OCI-LY3 (cell line): ENCODE data around the gene TUBGCP5.

Experiments
- H2AFZ ChIP-seq: fragments of 200-600, 300-600 bp; shearing (Covaris generic); 2 replicates; pipeline ENCODE4 v1.6.0; 2014; ENCODE audit warnings: antibody characterized with exemption, low read depth, low read length
- H3K27ac ChIP-seq: fragments of 200-600, 300-600 bp; sonication (generic); 2 replicates; pipeline ENCODE4 v1.5.1; 2014; ENCODE audit warnings: mild to moderate bottlenecking, low read length, moderate library complexity, mixed read lengths
- H3K27me3 ChIP-seq: fragments of 200-600, 300-600 bp; sonication (generic); 2 replicates; pipeline ENCODE4 v1.6.1; 2014; ENCODE audit warnings: low read depth, low read length, mixed read lengths
- H3K36me3 ChIP-seq: fragments of 200-600, 300-600 bp; sonication (generic); replicated peaks from 2 replicates; pipeline ENCODE3; 2014; ENCODE audit warnings: low read depth, low read length, mixed read lengths
- H3K4me1 ChIP-seq: fragments of 300-600, 200-600 bp; sonication (generic); 2 replicates; pipeline ENCODE4 v1.6.1; 2014; ENCODE audit warnings: low read length, mixed read lengths
- H3K4me2 ChIP-seq: fragments of 200-600, 300-600 bp; sonication (generic); 2 replicates; pipeline ENCODE4 v1.6.1; 2014; ENCODE audit warnings: low read length, mixed read lengths
- H3K4me3 ChIP-seq: fragments of 300-600, 200-600 bp; sonication (generic); 2 replicates; pipeline ENCODE4 v1.5.1; 2014; ENCODE audit warnings: antibody characterized with exemption, mild to moderate bottlenecking, low read length, moderate library complexity
- H3K79me2 ChIP-seq: fragments of 300-600, 200-600 bp; shearing (Covaris generic); 2 replicates; pipeline ENCODE4 v1.6.1; 2014; ENCODE audit warnings: mild to moderate bottlenecking, low read length, mixed read lengths
- H3K9ac ChIP-seq: fragments of 300-600, 200-600 bp; shearing (Covaris generic); 2 replicates; pipeline ENCODE4 v1.6.0; 2014; ENCODE audit warnings: mild to moderate bottlenecking, low read length, moderate library complexity
- H3K9me3 ChIP-seq: fragments of 200-600, 300-600 bp; shearing (Covaris generic); 2 replicates; pipeline ENCODE4 v1.6.1; 2014; ENCODE audit warnings: low read length, mixed read lengths; ENCODE audit not compliant: insufficient read depth
- H4K20me1 ChIP-seq: fragments of 200-600, 300-600 bp; sonication (generic); 2 replicates; pipeline ENCODE4 v1.6.1; 2016; ENCODE audit warnings: low read length, mixed read lengths; ENCODE audit not compliant: insufficient read depth
- EZH2phosphoT487 ChIP-seq: fragments of 200-600 bp; shearing (Covaris generic); IDR thresholded peaks from 2 replicates; pipeline ENCODE4 v1.6.1; 2018; ENCODE audit warnings: antibody characterized with exemption, mixed run types, low read depth
- TF ChIP-seq, protein P1 (sequence below): fragments of 200-600, 300-600 bp; sonication (generic); IDR thresholded peaks from 2 replicates; pipeline ENCODE4 v1.5.1; 2014; ENCODE audit warnings: antibody characterized with exemption, low read length, low read depth

Gene TUBGCP5

DNA sequence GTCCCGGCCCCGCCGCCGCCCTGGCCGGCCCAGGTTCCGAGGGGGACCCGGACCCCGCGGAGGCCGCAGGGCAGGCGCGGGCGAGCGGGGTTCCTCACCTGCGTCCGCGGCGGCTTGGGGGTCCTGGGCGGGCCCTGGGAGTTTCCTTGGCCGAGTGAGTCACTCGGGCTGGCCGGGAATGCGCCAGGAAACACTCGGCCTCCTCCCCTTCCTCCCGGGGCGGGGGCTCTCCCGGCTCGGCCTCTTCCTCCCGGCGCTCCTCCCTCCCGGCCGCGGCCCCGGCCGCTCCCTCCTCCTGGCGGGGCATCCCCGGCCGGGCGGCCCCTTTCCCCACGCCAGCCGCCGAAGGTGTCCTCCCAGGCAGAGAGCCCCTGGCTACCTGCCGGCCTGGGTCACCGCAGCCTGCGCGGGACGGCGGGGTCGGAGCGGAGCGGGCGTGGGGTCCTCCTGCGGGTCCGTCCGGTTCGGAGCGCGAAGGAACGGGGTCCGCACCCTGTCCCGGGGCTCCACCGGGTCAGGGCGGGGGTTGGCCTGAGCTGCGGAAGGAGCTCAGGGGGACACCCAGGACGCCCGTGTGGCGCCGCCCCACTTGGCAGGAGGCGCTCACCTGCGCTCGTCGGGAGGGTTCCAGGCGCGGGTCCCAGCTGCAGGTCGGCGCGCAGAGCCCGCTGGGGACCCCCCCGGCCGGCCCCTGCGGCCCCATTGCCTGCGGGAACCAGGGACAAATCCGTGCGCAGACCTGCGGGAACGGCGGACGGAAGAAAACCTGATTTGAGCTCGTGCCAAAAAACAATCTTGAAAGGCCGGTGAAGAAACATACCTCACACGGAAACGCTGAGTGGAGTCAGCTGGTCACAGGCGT is 58.9 kb downstream of the TUBGCP5 start, which contains the start of gene CYFIP1:
TSS of gene CYFIP1 (minus strand) at position 180 of the 862 bp plus-strand sequence. CDS start 33,083 bp downstream, outside the sequence.
- Histone ChIP-seq H3K27ac (no peak within 1 kb of the TSS), H3K79me2 (no peaks in the 10 kb centered on the region; the same call in none of the 2 replicates), H4K20me1 (peaks cover 7% of the 10 kb centered on the region)

GRCh38 chr15:22979238-22980188 is 59.9 kb downstream of the TUBGCP5 start:
- Histone ChIP-seq H2AFZ (peak overlapping the region; percentile 78), H3K27me3 (peaks cover 4% of the 10 kb centered on the region; the same call in 1 of the 2 replicates), H3K4me3 (peak overlapping the region; percentile 84), H3K4me2 (peak overlapping the region; percentile 89), H4K20me1 (peaks cover 7% of the 10 kb centered on the region), H3K9ac (peak overlapping the region; percentile 74), H3K79me2 (no peaks in the 10 kb centered on the region; the same call in none of the 2 replicates), H3K27ac (no peak overlapping the region), H3K36me3 (no peaks in the 10 kb centered on the region), H3K4me1 (peaks cover 12% of the 10 kb centered on the region), H3K9me3 (no peaks in the 10 kb centered on the region)
- TF ChIP-seq EZH2phosphoT487: no peak
- TF ChIP-seq, protein P1, sequence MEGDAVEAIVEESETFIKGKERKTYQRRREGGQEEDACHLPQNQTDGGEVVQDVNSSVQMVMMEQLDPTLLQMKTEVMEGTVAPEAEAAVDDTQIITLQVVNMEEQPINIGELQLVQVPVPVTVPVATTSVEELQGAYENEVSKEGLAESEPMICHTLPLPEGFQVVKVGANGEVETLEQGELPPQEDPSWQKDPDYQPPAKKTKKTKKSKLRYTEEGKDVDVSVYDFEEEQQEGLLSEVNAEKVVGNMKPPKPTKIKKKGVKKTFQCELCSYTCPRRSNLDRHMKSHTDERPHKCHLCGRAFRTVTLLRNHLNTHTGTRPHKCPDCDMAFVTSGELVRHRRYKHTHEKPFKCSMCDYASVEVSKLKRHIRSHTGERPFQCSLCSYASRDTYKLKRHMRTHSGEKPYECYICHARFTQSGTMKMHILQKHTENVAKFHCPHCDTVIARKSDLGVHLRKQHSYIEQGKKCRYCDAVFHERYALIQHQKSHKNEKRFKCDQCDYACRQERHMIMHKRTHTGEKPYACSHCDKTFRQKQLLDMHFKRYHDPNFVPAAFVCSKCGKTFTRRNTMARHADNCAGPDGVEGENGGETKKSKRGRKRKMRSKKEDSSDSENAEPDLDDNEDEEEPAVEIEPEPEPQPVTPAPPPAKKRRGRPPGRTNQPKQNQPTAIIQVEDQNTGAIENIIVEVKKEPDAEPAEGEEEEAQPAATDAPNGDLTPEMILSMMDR: no peak

More for the DNA sequence above, 58.9 kb downstream of the TUBGCP5 start, which contains the start of gene CYFIP1:
- H3K9ac ChIP-seq: peak within 1 kb of the TSS; percentile 74
- peaks cover 4% of the 10 kb centered on the region; the same call in 1 of the 2 replicates for H3K27me3 ChIP-seq
- no peaks in the 10 kb centered on the region for H3K9me3 ChIP-seq
- no peak for TF ChIP-seq EZH2phosphoT487
- TF ChIP-seq, protein P1: no peak
- peaks cover 6% of the 10 kb centered on the region; the same call in 1 of the 2 replicates for H3K4me1 ChIP-seq
- peak within 1 kb of the TSS; percentile 84 for H3K4me3 ChIP-seq
- no peaks in the 10 kb centered on the region for H3K36me3 ChIP-seq
- peak within 1 kb of the TSS; percentile 78 for H2AFZ ChIP-seq
- H3K4me2 ChIP-seq: peak within 1 kb of the TSS; percentile 89

GRCh38 chr15:22978691-22979237 is 60.6 kb downstream of the TUBGCP5 start:
- Histone ChIP-seq H3K4me3 (peak overlapping the region; percentile 84), H3K27me3 (peaks cover 4% of the 10 kb centered on the region; the same call in 1 of the 2 replicates)

More at GRCh38 chr15:22978691-22979237, 60.6 kb downstream of the TUBGCP5 start:
- H3K79me2 ChIP-seq: no peaks in the 10 kb centered on the region; the same call in none of the 2 replicates
- H2AFZ ChIP-seq: no peak overlapping the region
- H3K4me1 ChIP-seq: peaks cover 17% of the 10 kb centered on the region
- no peaks in the 10 kb centered on the region for H3K36me3 ChIP-seq
- H3K27ac ChIP-seq: no peak overlapping the region
- peak overlapping the region; percentile 89 for H3K4me2 ChIP-seq
- peaks cover 7% of the 10 kb centered on the region for H4K20me1 ChIP-seq
- H3K9me3 ChIP-seq: no peaks in the 10 kb centered on the region
- TF ChIP-seq EZH2phosphoT487: no peak
- TF ChIP-seq, protein P1: no peak
- H3K9ac ChIP-seq: peak overlapping the region; percentile 74
